Skeletal muscle tissue (tissue), 4 donors: ENCODE data around the gene UBXN11. TPM values are rescaled to one million over a fixed set of nuclear protein-coding genes. Genes with fewer than 3 reads are reported as not detected.
"Not testable (repeated sequence)": the region's sequence is repeated elsewhere in the genome, so short reads cannot be mapped to it uniquely, and the experiment has no call there.

Experiments used
- H3K27ac ChIP-seq: one replicate; pipeline ENCODE4 v1.7.0; 2013; ENCODE audit warnings: mild to moderate bottlenecking, low read depth, low read length, inconsistent platforms
- H3K27me3 ChIP-seq, 3 donors: one replicate each; pipeline ENCODE4 v1.7.0; 2013; ENCODE audit warnings: low read length in 3 of 3; ENCODE audit not compliant: control insufficient read depth in 3 of 3, insufficient read depth in 3 of 3
- H3K36me3 ChIP-seq, 3 donors: one replicate each; pipeline ENCODE4 v1.7.0; 2013; ENCODE audit warnings: low read length in 3 of 3; ENCODE audit not compliant: control insufficient read depth in 3 of 3, insufficient read depth in 3 of 3
- H3K4me1 ChIP-seq, 3 donors: one replicate each; pipeline ENCODE4 v1.7.0; 2013; ENCODE audit warnings: low read length in 3 of 3, mild to moderate bottlenecking in 3 of 3; ENCODE audit not compliant: control insufficient read depth in 3 of 3, insufficient read depth in 3 of 3
- H3K4me3 ChIP-seq, 3 donors: one replicate each; pipeline ENCODE4 v1.7.0; 2013; ENCODE audit warnings: low read length in 3 of 3
- H3K9ac ChIP-seq, 3 donors: one replicate each; pipeline ENCODE4 v1.7.0; 2013; ENCODE audit warnings: low read length in 3 of 3, mild to moderate bottlenecking in 3 of 3, moderate library complexity in 2 of 3, low read depth in 1 of 3
- H3K9me3 ChIP-seq, 3 donors: one replicate each; pipeline ENCODE4 v1.7.0; 2013; ENCODE audit warnings: low read length in 3 of 3; ENCODE audit not compliant: control insufficient read depth in 3 of 3
- total RNA-seq: library from RNA; depleted of rRNA; stranded (reverse); fragments of >200 nt; gene quantifications from one replicate; pipeline ENCODE4 v1.2.3, GENCODE V29; 2014
- donor health status: Osteomylitis.

UBXN11 gene
- total RNA-seq, 1 donor from 2014 or later = 2.1 TPM

DNA sequence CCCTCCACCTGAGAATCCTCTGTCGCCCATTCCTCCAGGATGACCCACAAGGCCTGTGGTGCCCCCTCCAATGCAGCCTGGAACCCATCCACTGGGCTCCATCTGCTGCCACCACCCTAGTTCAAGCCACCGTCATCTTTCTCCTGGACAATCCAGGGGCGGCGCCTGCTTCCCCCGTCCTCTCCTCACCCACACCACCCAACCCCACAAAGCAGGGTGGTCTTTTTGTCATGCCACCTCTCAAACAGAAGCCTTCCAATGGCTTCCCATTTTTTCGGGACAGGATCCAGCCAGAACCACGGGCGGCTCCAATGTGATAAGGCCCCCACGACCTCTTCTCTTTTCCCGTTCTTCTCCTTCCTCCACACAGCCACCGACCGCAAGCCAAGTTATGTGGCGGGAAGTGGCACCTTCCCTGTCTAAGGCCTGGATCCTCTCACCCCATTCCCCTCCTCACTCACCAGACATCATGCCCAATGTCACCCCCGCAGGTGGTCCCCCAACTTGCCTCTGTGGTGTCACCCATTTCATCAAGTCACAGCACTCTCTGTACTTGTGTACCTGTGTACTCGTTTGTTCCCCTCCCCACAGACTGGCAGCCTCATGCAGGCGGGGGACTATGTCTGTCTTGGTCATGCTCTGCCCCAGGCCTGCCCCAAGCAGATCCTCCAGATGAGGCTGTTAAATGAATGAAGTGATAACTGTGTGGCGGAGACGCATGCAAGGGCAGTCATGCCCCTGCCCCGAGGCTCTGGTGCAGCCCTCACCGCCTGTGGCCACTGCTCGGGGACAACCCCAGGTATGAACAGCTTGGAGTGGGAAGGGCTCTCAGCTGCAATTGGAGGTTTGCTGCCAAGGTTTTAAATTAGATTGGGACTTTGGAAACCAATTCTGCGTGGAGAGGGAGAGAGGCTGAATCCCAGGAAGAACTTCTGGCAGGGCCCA, 11.0 kb downstream of the UBXN11 start:
- Histone ChIP-seq H3K27me3 (no peaks in the 10 kb centered on the region), H3K4me3 (no peak overlapping the region), H3K4me1 (peaks cover 9 to 16% (median 11%) of the 10 kb centered on the region in 3 donors)

DNA sequence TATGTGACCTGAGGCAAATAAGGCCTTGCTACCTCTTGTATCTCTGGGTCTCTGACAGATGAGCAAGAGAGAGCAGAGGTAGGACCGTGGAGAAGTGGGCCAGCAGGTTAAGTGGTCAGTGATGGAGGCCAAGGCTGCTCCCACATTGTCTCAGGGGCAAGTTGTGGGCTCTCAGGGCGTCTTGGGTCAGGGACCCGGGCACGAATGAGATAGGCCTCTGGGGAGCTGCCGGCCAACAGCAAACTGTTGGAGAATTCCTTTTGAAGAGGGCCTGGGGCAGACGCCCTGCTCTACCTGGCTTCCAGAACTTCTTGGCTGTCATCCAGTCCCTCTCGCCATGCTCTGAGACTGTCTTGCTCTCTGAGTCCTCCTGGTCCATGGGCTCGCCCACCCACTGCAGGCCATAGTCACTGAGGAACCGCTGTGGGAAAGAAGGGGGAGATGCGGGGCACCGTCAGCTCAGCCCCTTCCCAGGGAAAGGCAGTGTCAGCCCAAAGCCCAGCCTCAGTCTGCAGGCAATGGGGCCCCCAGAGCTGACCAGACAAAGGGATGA, 12.4 kb downstream of the UBXN11 start:
- H3K4me3 ChIP-seq = no peak overlapping the region
- no peaks in the 10 kb centered on the region for H3K36me3 ChIP-seq
- peaks cover 14 to 31% (median 20%) of the 10 kb centered on the region in 3 donors for H3K4me1 ChIP-seq
- no peaks in the 10 kb centered on the region for H3K9me3 ChIP-seq
- peak overlapping the region in 1 of 3 donors; percentile 23 for H3K9ac ChIP-seq
- H3K27me3 ChIP-seq = no peaks in the 10 kb centered on the region
- no peak overlapping the region for H3K27ac ChIP-seq

More for the DNA sequence above, 11.0 kb downstream of the UBXN11 start:
- Histone ChIP-seq H3K27ac (no peak overlapping the region), H3K9ac (no peak overlapping the region), H3K36me3 (no peaks in the 10 kb centered on the region), H3K9me3 (no peaks in the 10 kb centered on the region)

DNA sequence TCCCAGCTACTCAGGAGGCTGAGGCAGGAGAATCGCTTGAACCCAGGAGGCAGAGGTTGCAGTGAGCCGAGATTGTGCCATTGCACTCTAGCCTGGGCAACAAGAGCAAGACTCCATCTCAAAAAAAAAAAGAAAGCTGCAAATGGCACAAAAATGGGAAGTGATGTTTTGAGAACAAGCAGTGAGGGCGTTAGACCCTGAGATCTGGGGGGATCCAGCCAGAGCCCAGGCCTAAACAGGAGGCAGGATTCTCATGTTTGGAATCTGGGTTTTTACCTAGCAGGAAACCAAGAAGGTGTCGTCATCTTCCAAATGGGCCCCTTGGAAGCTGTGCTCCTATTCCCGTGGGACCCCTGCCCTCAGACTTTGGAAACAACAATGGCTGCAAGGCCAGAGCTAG, 13.7 kb downstream of the UBXN11 start:
- H3K27ac ChIP-seq, H3K36me3 ChIP-seq, H3K27me3 ChIP-seq, H3K4me3 ChIP-seq, H3K9ac ChIP-seq, H3K9me3 ChIP-seq: not testable (repeated sequence)
- peaks cover 22 to 43% (median 23%) of the 10 kb centered on the region in 3 donors for H3K4me1 ChIP-seq

DNA sequence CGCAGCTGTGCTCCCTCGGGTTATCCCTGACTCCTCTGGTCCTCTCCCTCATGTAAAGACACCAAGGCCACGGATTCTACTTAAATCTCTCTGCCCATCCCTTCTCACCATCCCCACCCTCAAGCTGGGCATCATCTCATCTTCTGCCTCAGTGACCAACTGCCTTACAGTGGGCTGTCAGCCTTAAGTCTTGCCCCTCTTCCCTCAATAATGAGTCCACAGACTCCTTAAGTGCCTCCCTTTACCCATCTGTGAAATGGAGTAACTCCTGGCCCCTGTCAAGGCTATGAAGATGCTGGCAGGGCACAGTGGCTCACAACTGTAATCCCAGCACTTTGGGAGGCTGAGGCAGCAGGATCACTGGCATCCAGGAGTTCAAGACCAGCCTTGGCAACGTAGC, 14.5 kb downstream of the UBXN11 start:
- H3K4me1 ChIP-seq = peaks cover 27 to 51% (median 31%) of the 10 kb centered on the region in 3 donors
- no peak overlapping the region for H3K27ac ChIP-seq
- no peak overlapping the region for H3K4me3 ChIP-seq
- H3K36me3 ChIP-seq = no peaks in the 10 kb centered on the region
- H3K9ac ChIP-seq = no peak overlapping the region
- no peaks in the 10 kb centered on the region for H3K9me3 ChIP-seq
- H3K27me3 ChIP-seq = no peaks in the 10 kb centered on the region

DNA sequence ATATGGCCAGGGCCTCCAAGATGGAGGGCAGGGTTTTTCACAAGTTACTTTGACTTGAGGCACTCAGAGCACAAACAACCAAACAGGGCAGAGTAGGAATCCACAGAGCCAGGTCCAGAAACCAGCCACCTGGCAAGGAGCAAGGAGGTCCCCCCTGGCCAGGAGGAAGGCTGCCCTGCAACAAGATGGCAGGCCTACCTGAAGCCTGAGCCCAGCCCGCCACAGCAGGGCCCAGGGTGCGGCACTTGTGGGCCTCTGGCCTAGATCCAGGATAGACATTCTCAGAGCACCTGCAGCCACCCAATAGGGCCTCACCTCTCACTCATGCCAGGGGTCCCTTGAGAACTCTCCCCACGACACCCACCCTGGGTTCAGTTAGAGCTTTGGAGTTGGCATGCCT, 15.0 kb downstream of the UBXN11 start:
- Histone ChIP-seq H3K9ac (no peak overlapping the region), H3K27ac (no peak overlapping the region), H3K4me3 (no peak overlapping the region), H3K27me3 (no peaks in the 10 kb centered on the region), H3K36me3 (no peaks in the 10 kb centered on the region), H3K9me3 (no peaks in the 10 kb centered on the region), H3K4me1 (peaks cover 30 to 55% (median 34%) of the 10 kb centered on the region in 3 donors)

DNA sequence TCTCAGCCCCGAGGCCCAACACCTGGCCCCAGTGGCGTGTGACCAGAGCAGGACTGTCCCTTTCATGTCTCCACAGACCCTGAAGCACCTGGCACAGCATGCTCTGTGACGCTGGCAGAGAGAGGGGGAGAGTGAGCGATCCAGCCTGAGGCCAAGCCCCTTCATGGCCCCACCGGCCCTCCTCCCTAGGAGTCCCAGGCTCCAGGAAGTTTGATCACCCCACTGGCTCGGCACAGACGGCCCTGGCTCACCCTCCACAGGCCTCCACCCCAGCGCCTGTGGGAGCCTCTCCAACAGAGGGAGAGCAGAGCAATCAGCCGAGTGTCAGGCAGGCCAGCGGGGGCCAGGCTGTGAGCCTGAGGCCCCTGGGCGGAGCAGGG, 15.6 kb downstream of the UBXN11 start:
- Histone ChIP-seq H3K9ac (peak overlapping the region in 2 of 3 donors; percentile 3 to 25), H3K27ac (peak overlapping the region; percentile 45), H3K27me3 (no peaks in the 10 kb centered on the region), H3K9me3 (no peaks in the 10 kb centered on the region), H3K4me1 (peaks cover 35 to 60% (median 39%) of the 10 kb centered on the region in 3 donors), H3K36me3 (no peaks in the 10 kb centered on the region), H3K4me3 (no peak overlapping the region)

DNA sequence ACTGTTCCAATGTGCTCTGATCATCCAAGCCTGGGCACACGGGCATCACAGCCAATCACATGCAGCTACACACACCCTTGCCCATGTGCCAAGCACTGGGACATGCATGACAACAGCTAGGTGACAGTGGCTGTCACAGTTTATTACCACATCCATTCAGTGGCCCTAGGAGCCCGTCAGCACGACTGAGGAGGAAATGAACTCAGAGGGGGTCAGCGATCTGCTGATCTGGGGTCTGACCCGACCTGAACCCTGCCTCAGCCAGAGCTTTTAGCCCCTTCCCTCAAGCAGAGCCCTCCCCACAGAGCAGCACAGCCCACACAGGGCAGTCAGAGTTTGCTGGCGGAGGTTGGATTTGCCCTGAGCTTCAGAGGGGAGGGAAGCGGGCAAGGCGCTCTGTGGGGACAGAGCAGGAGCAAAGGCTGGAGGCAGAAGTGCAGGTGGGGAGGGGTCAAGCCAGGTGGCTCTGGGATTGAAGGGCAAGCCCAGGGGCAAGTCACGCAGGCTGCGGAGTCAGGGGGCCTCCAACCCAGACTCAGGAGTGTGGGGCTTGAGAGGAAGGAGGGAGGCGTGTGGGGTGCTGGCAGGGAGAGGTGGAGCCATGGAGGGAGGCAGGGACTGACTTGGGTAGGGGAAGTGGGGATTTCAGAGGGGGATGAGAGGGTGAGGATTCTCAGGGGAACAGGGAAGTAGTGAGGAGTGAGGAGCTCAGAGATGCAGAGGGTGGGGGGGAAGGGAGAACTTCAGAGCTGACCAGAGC, 16.1 kb downstream of the UBXN11 start:
- Histone ChIP-seq H3K27ac (peak overlapping the region; percentile 45), H3K9ac (peak overlapping the region in 2 of 3 donors; percentile 3 to 45), H3K4me1 (peaks cover 41 to 66% (median 45%) of the 10 kb centered on the region in 3 donors), H3K9me3 (no peaks in the 10 kb centered on the region), H3K27me3 (no peaks in the 10 kb centered on the region), H3K36me3 (no peaks in the 10 kb centered on the region), H3K4me3 (no peak overlapping the region)

DNA sequence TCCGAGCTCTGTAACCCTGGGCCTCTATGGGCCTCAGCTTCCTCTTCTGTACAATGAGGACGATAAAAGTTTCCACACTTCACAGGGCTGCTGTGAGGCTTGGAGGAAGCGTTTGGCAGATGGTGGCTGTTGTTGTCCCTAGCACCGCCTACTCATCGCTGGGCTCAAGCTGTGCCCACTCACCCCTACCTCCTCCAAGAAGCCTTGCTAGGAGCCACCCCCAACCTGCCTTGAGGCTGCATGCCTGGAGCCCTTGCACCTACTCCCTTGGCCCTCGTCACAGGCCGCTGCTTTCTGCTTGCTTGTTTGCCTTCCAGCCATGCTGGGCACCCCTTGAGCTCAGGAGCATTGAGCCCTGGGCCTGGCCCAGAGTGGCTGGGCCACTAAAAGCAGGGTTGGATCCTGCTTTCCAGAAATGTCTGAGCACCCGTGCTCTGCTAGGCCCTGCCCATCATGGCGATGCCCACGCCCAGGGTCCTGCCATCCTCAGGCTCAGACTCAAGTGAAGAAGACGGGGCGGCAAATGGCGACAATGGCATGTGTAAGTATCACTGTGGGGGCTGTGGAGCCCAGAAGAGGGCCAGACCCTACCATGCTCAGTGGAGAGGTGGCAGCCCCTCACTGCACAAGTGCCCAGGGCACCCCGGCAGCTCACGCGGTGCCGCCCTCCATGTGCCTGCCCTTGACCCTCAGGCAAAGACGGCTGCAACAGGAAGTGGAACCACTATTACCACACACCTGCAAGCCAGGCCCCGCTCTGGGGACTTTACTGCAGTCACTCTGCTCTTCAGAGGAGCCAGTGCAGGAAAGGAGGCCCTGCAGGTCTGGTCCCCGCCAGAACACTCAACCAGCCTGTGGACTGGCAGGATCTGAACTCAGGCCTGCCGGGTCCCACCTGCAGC, 17.0 kb downstream of the UBXN11 start:
- Histone ChIP-seq H3K36me3 (no peaks in the 10 kb centered on the region), H3K4me3 (no peak overlapping the region), H3K27ac (peak overlapping the region; percentile 45), H3K9ac (peak overlapping the region in 1 of 3 donors; percentile 45), H3K9me3 (no peaks in the 10 kb centered on the region), H3K4me1 (peaks cover 50 to 75% (median 54%) of the 10 kb centered on the region in 3 donors), H3K27me3 (no peaks in the 10 kb centered on the region)

DNA sequence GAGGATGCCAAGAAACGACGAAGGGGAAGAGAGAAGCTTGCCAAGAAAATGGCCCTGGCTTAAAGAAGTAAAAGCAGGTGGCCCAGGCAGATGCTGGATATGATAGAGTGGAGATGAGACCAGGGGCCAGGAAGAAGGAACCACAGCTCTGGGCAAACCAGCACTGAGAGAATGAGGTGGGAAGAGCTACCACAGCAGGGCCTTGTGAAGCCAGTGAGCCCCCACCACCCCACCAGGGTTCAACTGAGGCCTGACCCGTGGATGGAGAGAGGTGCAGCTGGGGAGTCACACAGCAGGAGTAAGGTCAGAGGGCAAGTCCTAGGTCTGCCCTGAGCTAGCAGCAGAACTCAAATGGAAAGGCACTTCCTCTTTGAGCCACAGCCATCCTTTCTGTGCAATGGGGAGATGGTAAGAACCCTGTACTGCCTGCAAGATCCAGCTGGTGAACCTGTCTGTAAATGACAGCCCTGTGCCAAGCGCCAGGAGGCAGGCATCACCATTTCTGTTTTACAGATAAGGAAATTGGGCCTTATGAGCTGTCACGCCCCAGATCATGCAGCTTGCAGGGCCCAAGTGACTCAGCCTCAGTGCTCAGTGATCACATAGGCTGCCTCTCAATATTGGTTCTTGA, 18.0 kb downstream of the UBXN11 start:
- H3K9me3 ChIP-seq = no peaks in the 10 kb centered on the region
- no peaks in the 10 kb centered on the region for H3K27me3 ChIP-seq
- H3K36me3 ChIP-seq = peaks cover 0 to 2% (median 0%) of the 10 kb centered on the region in 3 donors
- H3K9ac ChIP-seq = peak overlapping the region in 1 of 3 donors; percentile 45
- peak overlapping the region; percentile 45 for H3K27ac ChIP-seq
- H3K4me1 ChIP-seq = peaks cover 54 to 82% (median 55%) of the 10 kb centered on the region in 3 donors
- no peak overlapping the region for H3K4me3 ChIP-seq
